Ishikawa (cell line): ENCODE measurements around the gene PPP1CB.

Source experiments
- CEBPB ChIP-seq: IDR thresholded peaks from 2 replicates; pipeline ENCODE4 v1.6.1; 2012
- CREB1 ChIP-seq: IDR thresholded peaks from 2 replicates; pipeline ENCODE4 v1.6.1; 2012; ENCODE audit warnings: low read depth
- EGR1 ChIP-seq: IDR thresholded peaks from 2 replicates; pipeline ENCODE4 v1.6.1; 2012
- EP300 ChIP-seq: IDR thresholded peaks from 2 replicates; pipeline ENCODE4 v1.6.1; 2012; ENCODE audit warnings: borderline replicate concordance
- FOXM1 ChIP-seq: IDR thresholded peaks from 2 replicates; pipeline ENCODE4 v1.6.1; 2012; ENCODE audit warnings: low read depth, borderline replicate concordance
- NFIC ChIP-seq: IDR thresholded peaks from 2 replicates; pipeline ENCODE4 v1.6.1; 2012
- RAD21 ChIP-seq: IDR thresholded peaks from 2 replicates; pipeline ENCODE4 v1.6.1; 2012; ENCODE audit warnings: low read depth
- TAF1 ChIP-seq: IDR thresholded peaks from 2 replicates; pipeline ENCODE4 v1.6.1; 2012; ENCODE audit warnings: low read depth, mild to moderate bottlenecking
- TCF12 ChIP-seq: IDR thresholded peaks from 2 replicates; pipeline ENCODE4 v1.6.1; 2012; ENCODE audit warnings: low read depth
- TEAD4 ChIP-seq: IDR thresholded peaks from 2 replicates; pipeline ENCODE4 v1.6.1; 2012
- YY1 ChIP-seq: IDR thresholded peaks from 2 replicates; pipeline ENCODE4 v1.6.1; 2012; ENCODE audit warnings: low read depth
- ZBTB7A ChIP-seq: IDR thresholded peaks from 2 replicates; pipeline ENCODE4 v1.6.1; 2012; ENCODE audit warnings: low read depth
- TF ChIP-seq, protein P1 (sequence below): IDR thresholded peaks from 2 replicates; pipeline ENCODE4 v1.6.1; 2012; ENCODE audit warnings: low read depth, mild to moderate bottlenecking
- TF ChIP-seq, protein P2 (sequence below): IDR thresholded peaks from 2 replicates; pipeline ENCODE4 v1.6.1; 2012
- TF ChIP-seq, protein P3 (sequence below): IDR thresholded peaks from 2 replicates; pipeline ENCODE4 v1.6.1; 2012

Gene PPP1CB

GRCh38 chr2:28747714-28748113, 3.9 kb upstream of the PPP1CB start:
- no peak for TF ChIP-seq EP300
- no peak for TF ChIP-seq RAD21
- TF ChIP-seq ZBTB7A, result no peak
- TF ChIP-seq CREB1, result no peak
- TF ChIP-seq TEAD4, result no peak
- no peak for TF ChIP-seq FOXM1
- no peak for TF ChIP-seq TAF1
- TF ChIP-seq EGR1, result no peak
- no peak for TF ChIP-seq TCF12
- TF ChIP-seq, protein P1, sequence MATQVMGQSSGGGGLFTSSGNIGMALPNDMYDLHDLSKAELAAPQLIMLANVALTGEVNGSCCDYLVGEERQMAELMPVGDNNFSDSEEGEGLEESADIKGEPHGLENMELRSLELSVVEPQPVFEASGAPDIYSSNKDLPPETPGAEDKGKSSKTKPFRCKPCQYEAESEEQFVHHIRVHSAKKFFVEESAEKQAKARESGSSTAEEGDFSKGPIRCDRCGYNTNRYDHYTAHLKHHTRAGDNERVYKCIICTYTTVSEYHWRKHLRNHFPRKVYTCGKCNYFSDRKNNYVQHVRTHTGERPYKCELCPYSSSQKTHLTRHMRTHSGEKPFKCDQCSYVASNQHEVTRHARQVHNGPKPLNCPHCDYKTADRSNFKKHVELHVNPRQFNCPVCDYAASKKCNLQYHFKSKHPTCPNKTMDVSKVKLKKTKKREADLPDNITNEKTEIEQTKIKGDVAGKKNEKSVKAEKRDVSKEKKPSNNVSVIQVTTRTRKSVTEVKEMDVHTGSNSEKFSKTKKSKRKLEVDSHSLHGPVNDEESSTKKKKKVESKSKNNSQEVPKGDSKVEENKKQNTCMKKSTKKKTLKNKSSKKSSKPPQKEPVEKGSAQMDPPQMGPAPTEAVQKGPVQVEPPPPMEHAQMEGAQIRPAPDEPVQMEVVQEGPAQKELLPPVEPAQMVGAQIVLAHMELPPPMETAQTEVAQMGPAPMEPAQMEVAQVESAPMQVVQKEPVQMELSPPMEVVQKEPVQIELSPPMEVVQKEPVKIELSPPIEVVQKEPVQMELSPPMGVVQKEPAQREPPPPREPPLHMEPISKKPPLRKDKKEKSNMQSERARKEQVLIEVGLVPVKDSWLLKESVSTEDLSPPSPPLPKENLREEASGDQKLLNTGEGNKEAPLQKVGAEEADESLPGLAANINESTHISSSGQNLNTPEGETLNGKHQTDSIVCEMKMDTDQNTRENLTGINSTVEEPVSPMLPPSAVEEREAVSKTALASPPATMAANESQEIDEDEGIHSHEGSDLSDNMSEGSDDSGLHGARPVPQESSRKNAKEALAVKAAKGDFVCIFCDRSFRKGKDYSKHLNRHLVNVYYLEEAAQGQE, result no peak
- TF ChIP-seq NFIC, result no peak
- TF ChIP-seq, protein P2, sequence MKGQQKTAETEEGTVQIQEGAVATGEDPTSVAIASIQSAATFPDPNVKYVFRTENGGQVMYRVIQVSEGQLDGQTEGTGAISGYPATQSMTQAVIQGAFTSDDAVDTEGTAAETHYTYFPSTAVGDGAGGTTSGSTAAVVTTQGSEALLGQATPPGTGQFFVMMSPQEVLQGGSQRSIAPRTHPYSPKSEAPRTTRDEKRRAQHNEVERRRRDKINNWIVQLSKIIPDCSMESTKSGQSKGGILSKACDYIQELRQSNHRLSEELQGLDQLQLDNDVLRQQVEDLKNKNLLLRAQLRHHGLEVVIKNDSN, result no peak
- no peak for TF ChIP-seq YY1

DNA sequence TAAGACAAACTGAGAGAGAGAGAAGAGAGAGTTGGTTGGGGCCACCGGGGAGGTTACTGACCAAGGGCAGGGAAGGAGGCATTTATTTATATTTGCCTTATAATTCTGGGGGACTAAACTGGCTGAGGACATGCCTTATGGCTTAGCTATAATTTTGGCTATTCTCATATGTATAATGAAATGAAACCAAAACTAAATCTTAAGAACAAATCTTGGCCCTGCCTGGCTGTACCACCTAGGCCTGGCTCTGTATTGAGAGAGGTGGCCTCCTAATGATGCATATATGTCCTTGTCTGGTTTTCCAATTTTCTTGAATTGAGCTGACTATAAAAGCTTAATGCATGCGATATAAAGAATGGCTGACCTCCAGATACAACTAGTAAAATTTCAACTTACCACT, 3.5 kb upstream of the PPP1CB start:
- TF ChIP-seq CREB1, result no peak
- no peak for TF ChIP-seq ZBTB7A
- no peak for TF ChIP-seq TEAD4
- no peak for TF ChIP-seq EGR1
- no peak for TF ChIP-seq CEBPB
- TF ChIP-seq, protein P1, result no peak
- TF ChIP-seq NFIC, result no peak
- TF ChIP-seq TCF12, result no peak
- TF ChIP-seq YY1, result no peak
- no peak for TF ChIP-seq FOXM1
- no peak for TF ChIP-seq EP300
- TF ChIP-seq RAD21, result no peak
- TF ChIP-seq, protein P3, sequence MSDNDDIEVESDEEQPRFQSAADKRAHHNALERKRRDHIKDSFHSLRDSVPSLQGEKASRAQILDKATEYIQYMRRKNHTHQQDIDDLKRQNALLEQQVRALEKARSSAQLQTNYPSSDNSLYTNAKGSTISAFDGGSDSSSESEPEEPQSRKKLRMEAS, result no peak
- TF ChIP-seq, protein P2, result no peak
- TF ChIP-seq TAF1, result no peak

- no peak for TF ChIP-seq NFIC
- no peak for TF ChIP-seq TAF1
- no peak for TF ChIP-seq EP300
- no peak for TF ChIP-seq TCF12
- TF ChIP-seq ZBTB7A, result no peak
- no peak for TF ChIP-seq YY1
- TF ChIP-seq CEBPB, result no peak
- no peak for TF ChIP-seq CREB1
- no peak for TF ChIP-seq RAD21
- TF ChIP-seq EGR1, result no peak
- no peak for TF ChIP-seq FOXM1
- no peak for TF ChIP-seq TEAD4
- TF ChIP-seq, protein P1, result no peak
- TF ChIP-seq, protein P2, result no peak
- TF ChIP-seq, protein P3, result no peak
Observed at GRCh38 chr2:28748941-28749340, 2.7 kb upstream of the PPP1CB start.

DNA sequence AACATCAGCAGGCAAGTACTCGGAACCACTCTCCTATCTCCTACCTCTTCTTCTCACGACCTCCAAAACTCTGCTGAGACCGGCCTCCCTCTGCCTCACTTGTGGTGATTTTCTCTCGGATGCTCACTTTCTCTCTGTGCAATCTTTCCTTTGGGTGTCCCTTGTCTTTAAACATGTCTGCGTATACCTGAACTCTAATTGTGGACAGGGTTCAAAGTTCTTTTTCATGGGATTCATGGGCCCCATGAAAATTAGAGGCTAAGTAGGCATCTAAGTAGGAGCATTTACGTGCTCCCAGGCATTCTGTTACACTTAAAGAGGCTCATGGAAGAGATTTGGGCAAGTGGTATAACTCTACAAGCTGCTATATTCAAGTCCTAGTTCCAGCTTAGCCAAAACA, 2.1 kb upstream of the PPP1CB start:
- TF ChIP-seq ZBTB7A, result no peak
- TF ChIP-seq TEAD4, result no peak
- TF ChIP-seq, protein P1, result no peak
- no peak for TF ChIP-seq TCF12
- no peak for TF ChIP-seq YY1
- TF ChIP-seq, protein P3, result no peak
- TF ChIP-seq EP300, result no peak
- TF ChIP-seq, protein P2, result no peak
- TF ChIP-seq FOXM1, result no peak
- no peak for TF ChIP-seq CREB1
- TF ChIP-seq CEBPB, result no peak
- TF ChIP-seq NFIC, result no peak
- TF ChIP-seq TAF1, result no peak
- TF ChIP-seq RAD21, result no peak
- no peak for TF ChIP-seq EGR1
